ENCODE data around the gene WDR70.

The WDR70 gene

DNA sequence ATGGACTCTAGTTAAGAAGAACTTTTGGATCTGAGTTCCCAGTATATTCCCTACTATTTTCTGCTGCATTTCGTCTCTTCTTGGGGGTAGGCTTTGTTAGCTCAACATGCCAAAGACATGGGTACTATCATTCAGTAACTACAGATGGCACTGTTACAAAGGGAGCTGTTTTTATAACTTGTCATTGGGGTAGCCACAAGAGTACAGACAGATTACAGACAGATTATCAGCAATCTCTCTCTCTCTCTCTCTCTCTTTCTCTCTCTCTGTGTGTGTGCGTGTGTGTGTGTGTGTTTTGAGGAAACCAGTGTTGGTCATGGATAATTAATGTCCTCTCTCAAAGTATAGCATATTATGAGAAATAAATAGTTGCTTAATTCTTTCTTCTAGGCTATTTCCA lies 116.1 kb downstream of the WDR70 start:
- DNase-seq (ENCODE audit: low spot score): no peak
- TF ChIP-seq, protein P1, sequence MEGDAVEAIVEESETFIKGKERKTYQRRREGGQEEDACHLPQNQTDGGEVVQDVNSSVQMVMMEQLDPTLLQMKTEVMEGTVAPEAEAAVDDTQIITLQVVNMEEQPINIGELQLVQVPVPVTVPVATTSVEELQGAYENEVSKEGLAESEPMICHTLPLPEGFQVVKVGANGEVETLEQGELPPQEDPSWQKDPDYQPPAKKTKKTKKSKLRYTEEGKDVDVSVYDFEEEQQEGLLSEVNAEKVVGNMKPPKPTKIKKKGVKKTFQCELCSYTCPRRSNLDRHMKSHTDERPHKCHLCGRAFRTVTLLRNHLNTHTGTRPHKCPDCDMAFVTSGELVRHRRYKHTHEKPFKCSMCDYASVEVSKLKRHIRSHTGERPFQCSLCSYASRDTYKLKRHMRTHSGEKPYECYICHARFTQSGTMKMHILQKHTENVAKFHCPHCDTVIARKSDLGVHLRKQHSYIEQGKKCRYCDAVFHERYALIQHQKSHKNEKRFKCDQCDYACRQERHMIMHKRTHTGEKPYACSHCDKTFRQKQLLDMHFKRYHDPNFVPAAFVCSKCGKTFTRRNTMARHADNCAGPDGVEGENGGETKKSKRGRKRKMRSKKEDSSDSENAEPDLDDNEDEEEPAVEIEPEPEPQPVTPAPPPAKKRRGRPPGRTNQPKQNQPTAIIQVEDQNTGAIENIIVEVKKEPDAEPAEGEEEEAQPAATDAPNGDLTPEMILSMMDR (IDR thresholded peaks at IDR 0.05; ENCODE audit: extremely low read depth, missing control alignments): no peak

DNA sequence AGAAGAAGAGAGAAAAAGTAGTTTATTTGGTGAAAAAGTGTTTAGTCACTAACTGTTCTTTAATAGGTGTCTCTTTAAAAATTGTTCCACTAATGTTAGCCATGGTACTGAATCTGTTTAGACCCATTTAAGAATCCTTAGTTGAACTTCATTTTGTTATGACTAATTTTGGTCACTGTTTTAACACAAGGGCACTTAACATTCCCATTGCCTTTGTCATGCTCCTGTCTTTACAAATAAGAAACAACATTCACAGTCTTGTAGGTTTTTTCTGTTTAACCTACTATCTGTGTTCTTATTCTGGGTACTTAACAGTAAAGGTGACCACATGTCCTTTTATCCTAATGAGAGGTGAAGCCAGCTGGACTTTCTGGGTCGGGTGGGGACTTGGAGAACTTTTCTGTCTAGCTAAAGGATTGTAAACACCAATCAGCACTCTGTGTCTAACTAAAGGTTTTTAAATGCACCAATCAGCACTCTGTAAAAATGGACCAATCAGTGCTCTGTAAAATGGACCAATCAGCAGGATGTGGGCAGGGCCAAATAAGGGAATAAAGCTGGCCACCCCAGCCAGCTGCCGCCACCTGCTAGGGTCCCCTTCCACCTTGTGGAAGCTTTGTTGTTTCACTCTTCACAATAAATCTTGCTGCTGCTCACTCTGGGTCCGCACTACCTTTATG lies 116.7 kb downstream of the WDR70 start:
- TF ChIP-seq, protein P1 (IDR thresholded peaks at IDR 0.05; ENCODE audit: extremely low read depth, missing control alignments): no peak
- no peak for DNase-seq (ENCODE audit: low spot score)

DNA sequence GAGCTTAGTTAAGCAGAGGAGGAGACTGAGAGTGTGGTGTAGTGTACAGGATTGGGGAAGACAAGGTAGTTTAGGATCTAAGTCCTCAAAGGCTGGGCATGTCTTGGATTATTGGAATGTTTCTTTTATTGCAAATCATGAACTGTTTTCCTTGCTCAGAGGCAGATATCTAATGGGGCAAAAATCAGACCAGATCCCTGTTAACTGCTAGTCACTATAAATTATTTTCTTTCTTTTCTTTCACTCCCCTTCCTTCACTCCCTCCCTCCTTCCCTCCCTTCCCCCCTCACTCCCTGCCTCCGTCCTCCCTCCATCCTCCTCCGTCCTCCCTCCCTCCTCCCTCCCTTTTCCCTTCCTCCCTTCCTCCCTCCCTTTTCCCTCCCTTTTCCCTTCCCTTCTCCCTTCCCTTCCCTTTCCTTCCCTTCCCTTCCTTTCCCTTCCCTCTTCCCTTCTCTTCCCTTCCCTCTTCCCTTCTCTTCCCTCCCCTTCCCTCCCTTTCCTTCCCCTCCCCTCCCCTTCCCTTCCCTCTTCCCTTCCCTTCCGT lies 117.9 kb downstream of the WDR70 start:
- TF ChIP-seq, protein P1 (IDR thresholded peaks at IDR 0.05; ENCODE audit: extremely low read depth, missing control alignments): no peak
- no peak for DNase-seq (ENCODE audit: low spot score)

DNA sequence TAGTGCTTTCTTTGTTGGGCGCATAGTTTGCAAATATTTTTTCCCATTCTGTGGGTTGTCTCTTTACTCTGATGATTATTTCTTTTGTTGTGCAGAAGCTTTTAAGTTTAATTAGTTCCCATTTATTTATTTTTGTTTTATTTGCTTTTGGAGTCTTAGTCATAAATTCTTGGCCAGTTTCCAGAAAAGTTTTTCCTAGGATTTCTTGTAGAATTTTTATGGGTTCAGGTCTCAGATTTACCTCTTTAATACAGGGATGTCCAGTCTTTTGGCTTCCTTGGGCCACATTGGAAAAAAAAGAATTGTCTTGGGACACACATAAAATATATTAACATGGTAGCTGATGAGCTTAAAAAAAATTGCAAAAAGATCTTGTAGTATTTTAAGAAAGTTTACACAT lies 122.0 kb downstream of the WDR70 start:
- DNase-seq (ENCODE audit: low spot score): no peak
- TF ChIP-seq, protein P1 (IDR thresholded peaks at IDR 0.05; ENCODE audit: extremely low read depth, missing control alignments): no peak

DNA sequence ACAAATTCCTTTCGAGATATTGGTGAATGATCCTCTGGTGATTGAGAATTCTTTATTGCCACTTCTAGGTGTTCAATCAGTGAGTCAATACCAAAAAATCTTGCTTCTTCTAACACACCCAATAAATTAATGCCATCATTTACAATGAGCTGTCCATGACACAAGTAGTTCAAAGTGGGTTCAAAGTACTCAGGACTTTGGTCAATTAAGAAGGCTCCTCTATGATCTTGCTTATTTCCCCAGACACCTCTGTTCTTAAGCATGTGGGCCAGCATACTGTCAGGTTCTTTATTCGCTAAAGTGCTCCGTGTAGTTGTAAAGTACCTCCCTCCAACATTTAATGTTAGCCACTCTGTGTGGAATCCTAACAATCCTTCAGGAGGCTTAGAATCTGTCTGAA lies 127.1 kb downstream of the WDR70 start:
- no peak for DNase-seq (ENCODE audit: low spot score)

DNA sequence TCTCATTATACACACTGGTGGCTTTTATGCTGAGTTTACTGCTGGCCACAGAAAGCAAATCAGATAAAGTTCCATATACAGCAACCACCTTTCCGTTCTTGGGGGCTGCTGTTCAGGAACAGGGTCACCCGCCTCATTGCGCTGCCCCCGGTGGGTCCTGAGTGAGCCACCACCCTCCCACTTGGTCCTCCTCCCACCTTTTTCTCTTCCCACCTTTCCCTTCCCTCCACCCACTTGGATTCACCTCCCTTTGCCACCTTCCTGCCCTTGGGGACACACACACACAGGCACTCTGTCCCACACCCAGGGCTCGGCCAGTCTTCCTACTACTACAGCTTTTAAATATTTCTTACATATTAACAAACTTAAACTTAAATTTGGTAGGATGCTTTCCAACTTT lies 127.6 kb downstream of the WDR70 start:
- no peak for DNase-seq (ENCODE audit: low spot score)
- TF ChIP-seq, protein P1 (IDR thresholded peaks at IDR 0.05; ENCODE audit: extremely low read depth, missing control alignments): no peak

More for the DNA sequence above, 127.1 kb downstream of the WDR70 start:
- TF ChIP-seq, protein P1 (IDR thresholded peaks at IDR 0.05; ENCODE audit: extremely low read depth, missing control alignments): no peak

DNA sequence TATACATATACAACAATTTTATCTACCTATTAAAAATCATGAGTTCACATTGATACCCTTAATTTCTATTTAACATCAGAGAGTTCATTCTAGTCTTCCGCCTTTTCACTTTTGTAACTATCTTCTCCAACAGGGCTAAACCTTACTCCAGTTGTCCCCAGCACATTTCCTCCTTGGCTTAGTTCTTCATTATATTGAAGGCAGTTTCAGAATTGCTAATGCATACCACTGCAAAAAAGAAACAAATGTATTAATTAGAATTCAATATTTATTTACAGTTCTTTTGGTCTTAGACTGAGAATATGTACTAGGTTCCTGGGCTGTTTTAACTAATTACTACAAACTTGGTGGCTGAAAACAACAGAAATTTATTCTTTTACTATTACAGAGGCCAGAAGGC lies 132.5 kb downstream of the WDR70 start:
- TF ChIP-seq, protein P1 (IDR thresholded peaks at IDR 0.05; ENCODE audit: extremely low read depth, missing control alignments): no peak
- DNase-seq (ENCODE audit: low spot score): no peak
